Liver (tissue), 2 donors: ENCODE measurements around the gene OTOP3.

Experiments used
- CTCF ChIP-seq: fragments of 150-350 bp; IDR thresholded peaks from 2 replicates; pipeline ENCODE4 v1.5.1; 2017; ENCODE audit warnings: improper control_type of control experiment, low read depth, low read length; ENCODE audit not compliant: missing input control
- ZBTB33 ChIP-seq: IDR thresholded peaks from 2 replicates; pipeline ENCODE4 v1.6.1; 2016; ENCODE audit warnings: antibody characterized with exemption
- TF ChIP-seq, protein P1 (sequence below): IDR thresholded peaks from 2 replicates; pipeline ENCODE4 v1.6.1; 2016; ENCODE audit warnings: antibody characterized with exemption
- donor health status: healthy.

- TF ChIP-seq, protein P1, sequence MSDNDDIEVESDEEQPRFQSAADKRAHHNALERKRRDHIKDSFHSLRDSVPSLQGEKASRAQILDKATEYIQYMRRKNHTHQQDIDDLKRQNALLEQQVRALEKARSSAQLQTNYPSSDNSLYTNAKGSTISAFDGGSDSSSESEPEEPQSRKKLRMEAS = no peak
- TF ChIP-seq CTCF (no peak), ZBTB33 (no peak)
Observed at GRCh38 chr17:74998783-74999182, 63.1 kb downstream of the OTOP3 start.
